Measurements from ENCODE around the gene XBP1. TPM values are rescaled to one million over a fixed set of nuclear protein-coding genes. Genes with fewer than 3 reads are reported as not detected.
"Not testable (repeated sequence)": the region's sequence is repeated elsewhere in the genome, so short reads cannot be mapped to it uniquely, and the experiment has no call there.

XBP1 gene
- total and polyA plus RNA-seq, 2 of the 13 experiments (the other 11 are each of a cell fraction or from before 2014, with no cell fraction given) = 416 to 427 TPM

- TF ChIP-seq DMTF1 (CRISPR knock-in tag; IDR thresholded peaks at IDR 0.05) (no peak), ZKSCAN1 (IDR thresholded peaks at IDR 0.05; ENCODE audit: low read length) (no peak), CC2D1A (CRISPR knock-in tag; IDR thresholded peaks at IDR 0.05) (no peak), SKI (IDR thresholded peaks at IDR 0.05; ENCODE audit: partially characterized antibody) (no peak), NR2F2 (IDR thresholded peaks at IDR 0.05; ENCODE audit: borderline replicate concordance, low read depth) (no peak), KAT7 (CRISPR knock-in tag; IDR thresholded peaks at IDR 0.05; ENCODE audit: borderline replicate concordance) (no peak), ZBTB7B (CRISPR knock-in tag; IDR thresholded peaks at IDR 0.05) (no peak)
Observed at GRCh38 chr22:28826921-28827320, 26.6 kb upstream of the XBP1 start (continued).

- H3K4me2 ChIP-seq (ENCODE audit: low read depth, low read length); H3K27me3 ChIP-seq (ENCODE audit: control insufficient read depth in 1 of 2, insufficient read depth in 2 of 2, low read length in 2 of 2); H3K79me2 ChIP-seq (ENCODE audit: insufficient read depth, low read length); FAIRE-seq; POLR2A ChIA-PET; H3K4me3 ChIP-seq (replicated peaks in 1 of 3; ENCODE audit: insufficient read depth in 1 of 3, low read depth in 2 of 3, low read length in 3 of 3); H3K36me3 ChIP-seq (replicated peaks in 1 of 2; ENCODE audit: control insufficient read depth in 1 of 2, insufficient read depth in 2 of 2, low read length in 2 of 2); CTCF ChIA-PET (ENCODE audit: low intra/inter-chr PET ratio, low total read pairs); DNase-seq (ENCODE audit: low spot score); H3K27ac ChIP-seq (ENCODE audit: extremely low read length, insufficient read depth, low read length); H4K20me1 ChIP-seq (ENCODE audit: insufficient read depth, low read length); H3K9me3 ChIP-seq (ENCODE audit: low read length); H2AFZ ChIP-seq (ENCODE audit: low read length); H3K9ac ChIP-seq (ENCODE audit: insufficient read depth, low read depth, low read length); BruUV-seq (replicated peaks); ATAC-seq: not testable (repeated sequence)
- WGBS (ENCODE audit: low lambda C conversion rate) = 89% methylated on average over 4 of the region's 4 CpGs
- intact Hi-C loops (cut with micrococcal nuclease; ENCODE audit: unreplicated experiment) (loop anchor here (5.0 kb wide), 1 partner anchor 34 kb away; no protein-coding TSS in a partner anchor), in situ Hi-C loops (cut with HindIII; ENCODE audit: extremely low pct_ligation_motif_present, low pct_unique_long_range_greater_than_20kb) (loop anchor here (5.0 to 10.0 kb wide), 2 partner anchors 34 to 222 kb away; no protein-coding TSS in a partner anchor)
- H3K4me1 ChIP-seq (ENCODE audit: insufficient read depth, low read length) = peaks cover 67% of the 10 kb centered on the region
Observed at GRCh38 chr22:28826430-28826829, 26.1 kb upstream of the XBP1 start.

Measured in HepG2 (cell line).